MCF 10A (cell line): Measurements from ENCODE around the gene LIN9. TPM values are rescaled to one million over a fixed set of nuclear protein-coding genes. Genes with fewer than 3 reads are reported as not detected.

Experiments
- BruUV-seq: library from RNA; stranded (reverse); fragments of 400-500 nt; replicated peaks from 2 replicates; lab custom pipeline; 2021; lab: Mats Ljungman, UMichigan
- CTCF ChIA-PET: fragments of 300-600 bp; sonication (Branson Sonifier 250); formaldehyde crosslinking; extraction: SDS; loops from one replicate; lab custom pipeline; 2021; ENCODE audit warnings: antibody characterized with exemption, inconsistent platforms; lab: Yijun Ruan, JAX
- POLR2A ChIA-PET: fragments of 300-600, 350-650 bp; sonication (Branson Sonifier 250); formaldehyde crosslinking; extraction: SDS; loops from one replicate; lab custom pipeline; 2020; ENCODE audit warnings: antibody characterized with exemption, inconsistent platforms; lab: Yijun Ruan, JAX
- DNase-seq: peaks from one replicate; pipeline ENCODE4 v3.0.0-alpha.2; 2018; ENCODE audit not compliant: unreplicated experiment
- H3K27ac Mint-ChIP-seq: one replicate; pipeline ENCODE4 v1.8.0; 2022; ENCODE audit warnings: mild to moderate bottlenecking, low read depth, mixed read lengths; ENCODE audit not compliant: unreplicated experiment
- H3K27me3 Mint-ChIP-seq: one replicate; pipeline ENCODE4 v1.8.0; 2022; ENCODE audit warnings: mixed read lengths; ENCODE audit not compliant: insufficient read depth, unreplicated experiment
- H3K36me3 Mint-ChIP-seq: one replicate; pipeline ENCODE4 v1.8.0; 2022; ENCODE audit warnings: mild to moderate bottlenecking, moderate library complexity, mixed read lengths; ENCODE audit not compliant: insufficient read depth, unreplicated experiment
- H3K4me1 Mint-ChIP-seq: one replicate; pipeline ENCODE4 v1.8.0; 2022; ENCODE audit warnings: mixed read lengths; ENCODE audit not compliant: insufficient read depth, unreplicated experiment
- H3K4me3 Mint-ChIP-seq: one replicate; pipeline ENCODE4 v1.8.0; 2022; ENCODE audit warnings: mild to moderate bottlenecking, moderate library complexity, mixed read lengths; ENCODE audit not compliant: unreplicated experiment
- H3K9me3 Mint-ChIP-seq: one replicate; pipeline ENCODE4 v1.8.0; 2022; ENCODE audit warnings: mixed read lengths; ENCODE audit not compliant: unreplicated experiment
- CTCF ChIP-seq: fragments of 200-600 bp; IDR thresholded peaks from one replicate; pipeline ENCODE4 v1.8.0; 2022; ENCODE audit warnings: antibody characterized with exemption, mild to moderate bottlenecking; ENCODE audit not compliant: unreplicated experiment
- intact Hi-C: fragments of 100-400 bp; cut with micrococcal nuclease; formaldehyde crosslinking; loops from 2 replicates; pipeline ENCODE4 v1.14.1; 2022
- total RNA-seq: library from RNA; stranded (reverse); gene quantifications from 2 replicates; pipeline ENCODE4 v1.2.3, GENCODE V29; 2022

LIN9 gene
- total RNA-seq, 1 experiment from 2014 or later: 10.4 TPM

- Mint-ChIP-seq H3K4me1 (no peaks in the 10 kb centered on the region), H3K27ac (no peak overlapping the region), H3K4me3 (no peak overlapping the region), H3K36me3 (no peaks in the 10 kb centered on the region), H3K27me3 (no peaks in the 10 kb centered on the region), H3K9me3 (peaks cover 6% of the 10 kb centered on the region)
- no TSS peak for BruUV-seq
- TF ChIP-seq CTCF: no peak
- ChIA-PET POLR2A (interaction anchor here (0.6 to 1.8 kb wide), 3 partner anchors 11 to 497 kb away, joined by 3 to 7 read pairs (median 6); no protein-coding TSS in a partner anchor), CTCF (interaction anchor here (0.7 to 2.7 kb wide), 8 partner anchors 10 to 791 kb away, joined by 3 to 20 read pairs (median 4); no protein-coding TSS in a partner anchor)
- intact Hi-C loops: no loop called here
- DNase-seq: no peak
These were observed 97.7 kb downstream of the LIN9 start for GRCh38 chr1:226211181-226211821.

- peaks cover 6% of the 10 kb centered on the region for H3K9me3 Mint-ChIP-seq
- intact Hi-C loops: no loop called here
These were observed 98.3 kb downstream of the LIN9 start for GRCh38 chr1:226210571-226211176.

GRCh38 chr1:226209307-226210059 is 99.5 kb downstream of the LIN9 start:
- no peaks in the 10 kb centered on the region for H3K27me3 Mint-ChIP-seq
- peaks cover 6% of the 10 kb centered on the region for H3K9me3 Mint-ChIP-seq
- H3K4me3 Mint-ChIP-seq: no peak overlapping the region
- H3K4me1 Mint-ChIP-seq: no peaks in the 10 kb centered on the region
- no peak overlapping the region for H3K27ac Mint-ChIP-seq
- BruUV-seq: no TSS peak
- POLR2A ChIA-PET: no interaction called here
- CTCF ChIA-PET: interaction anchor here (0.6 to 1.6 kb wide), 3 partner anchors 24 to 124 kb away, joined by 3 to 4 read pairs (median 4); no protein-coding TSS in a partner anchor
- no peak for DNase-seq
- intact Hi-C loops: no loop called here
- no peak for TF ChIP-seq CTCF
- H3K36me3 Mint-ChIP-seq: no peaks in the 10 kb centered on the region

More at GRCh38 chr1:226210571-226211176, 98.3 kb downstream of the LIN9 start:
- Mint-ChIP-seq H3K4me3 (no peak overlapping the region), H3K4me1 (no peaks in the 10 kb centered on the region), H3K27ac (no peak overlapping the region), H3K27me3 (no peaks in the 10 kb centered on the region), H3K36me3 (no peaks in the 10 kb centered on the region)
- DNase-seq: no peak
- ChIA-PET CTCF (interaction anchor here (0.7 to 2.7 kb wide), 6 partner anchors 10 to 792 kb away, joined by 3 to 20 read pairs (median 5); no protein-coding TSS in a partner anchor), POLR2A (interaction anchor here (1.3 to 1.8 kb wide), 2 partner anchors 11 to 13 kb away, joined by 6 to 7 read pairs; no protein-coding TSS in a partner anchor)
- TF ChIP-seq CTCF: no peak
- BruUV-seq: no TSS peak
